Right lobe of liver (tissue), 4 donors: ENCODE results near the gene DPYSL3.

Experiments used
- POLR2A ChIP-seq: fragments of 450-650 bp; IDR thresholded peaks from one replicate; pipeline ENCODE4 v1.6.1; 2017; ENCODE audit warnings: antibody characterized with exemption, mild to moderate bottlenecking
- TF ChIP-seq, protein P1 (sequence below), 4 donors: fragments of 200-600 bp in 3 of 4; fragments of 450-650 bp in 1 of 4; IDR thresholded peaks; one replicate each; pipeline versions ENCODE4 v1.5.1 to v1.8.0; 2016 to 2022; ENCODE audit warnings: antibody characterized with exemption in 4 of 4, mild to moderate bottlenecking in 2 of 4
- donor health status: DM: no; HTN: no; CAD: no.
- donor health status: DM: no; HTN: no; CAD: no.
- donor health status: DM: no; HTN: yes; CAD: no.

DNA sequence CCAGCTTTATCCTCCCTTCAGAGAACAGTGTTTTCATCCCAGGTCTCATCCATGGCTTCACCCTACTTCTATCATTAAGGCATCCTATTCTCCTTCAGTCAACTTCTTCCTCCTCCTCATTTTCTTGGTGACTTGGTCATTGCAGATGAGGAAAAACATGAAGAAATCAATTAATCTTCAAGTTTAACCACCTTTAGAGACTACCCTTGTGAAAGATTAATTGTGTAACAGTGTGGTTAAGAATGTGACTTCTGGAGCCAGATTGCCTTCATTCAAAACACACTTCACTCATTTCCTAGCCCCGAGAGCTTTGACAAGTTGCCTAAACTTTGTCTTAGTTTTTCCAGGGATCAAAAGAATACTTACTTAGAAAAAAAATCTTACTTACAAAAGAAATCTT is 165.0 kb downstream of the DPYSL3 start:
- TF ChIP-seq, protein P1, sequence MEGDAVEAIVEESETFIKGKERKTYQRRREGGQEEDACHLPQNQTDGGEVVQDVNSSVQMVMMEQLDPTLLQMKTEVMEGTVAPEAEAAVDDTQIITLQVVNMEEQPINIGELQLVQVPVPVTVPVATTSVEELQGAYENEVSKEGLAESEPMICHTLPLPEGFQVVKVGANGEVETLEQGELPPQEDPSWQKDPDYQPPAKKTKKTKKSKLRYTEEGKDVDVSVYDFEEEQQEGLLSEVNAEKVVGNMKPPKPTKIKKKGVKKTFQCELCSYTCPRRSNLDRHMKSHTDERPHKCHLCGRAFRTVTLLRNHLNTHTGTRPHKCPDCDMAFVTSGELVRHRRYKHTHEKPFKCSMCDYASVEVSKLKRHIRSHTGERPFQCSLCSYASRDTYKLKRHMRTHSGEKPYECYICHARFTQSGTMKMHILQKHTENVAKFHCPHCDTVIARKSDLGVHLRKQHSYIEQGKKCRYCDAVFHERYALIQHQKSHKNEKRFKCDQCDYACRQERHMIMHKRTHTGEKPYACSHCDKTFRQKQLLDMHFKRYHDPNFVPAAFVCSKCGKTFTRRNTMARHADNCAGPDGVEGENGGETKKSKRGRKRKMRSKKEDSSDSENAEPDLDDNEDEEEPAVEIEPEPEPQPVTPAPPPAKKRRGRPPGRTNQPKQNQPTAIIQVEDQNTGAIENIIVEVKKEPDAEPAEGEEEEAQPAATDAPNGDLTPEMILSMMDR (IDR thresholded peaks at IDR 0.05): no peak
- TF ChIP-seq POLR2A: no peak
